ENCODE data around the gene ZXDC.

DNA sequence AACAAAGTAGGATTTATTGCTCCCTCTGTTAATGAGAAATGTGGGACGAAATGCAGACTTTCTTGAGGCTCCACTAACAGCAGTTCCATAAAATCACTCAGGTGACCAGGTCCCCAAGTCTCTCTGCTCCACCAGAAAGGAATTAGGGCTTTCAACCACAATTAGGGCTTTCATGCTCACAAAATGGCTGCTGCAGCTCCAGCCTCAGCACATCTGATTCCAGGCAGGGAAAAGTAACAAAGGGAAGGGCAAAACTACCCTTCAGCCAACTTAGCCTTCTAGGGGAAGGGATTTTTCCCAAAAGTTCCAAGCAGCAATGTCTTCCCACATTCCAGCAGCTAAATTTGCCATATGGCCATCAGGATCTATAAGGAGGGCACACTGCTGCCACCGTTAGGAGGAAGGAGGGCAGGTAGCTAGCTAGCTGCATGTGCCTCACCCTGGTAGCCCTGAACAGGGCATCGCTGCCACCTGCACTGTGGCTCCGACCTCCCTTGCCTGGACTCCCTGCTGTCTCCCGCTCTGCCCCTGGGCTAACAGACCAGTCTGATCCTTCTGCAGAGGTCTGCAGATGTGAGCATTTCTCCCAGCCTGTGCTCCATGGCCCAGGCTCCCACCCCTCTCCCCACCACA lies 68.2 kb downstream of the ZXDC start:
- TF ChIP-seq CTCF (conservative IDR thresholded peaks at IDR 0.05; ENCODE audit: low read depth, low read length) (no peak), EZH2 (IDR thresholded peaks at IDR 0.05; ENCODE audit: borderline replicate concordance, low read depth, low read length, poor library complexity, severe bottlenecking) (no peak)
